BJ (cell line): ENCODE data around the gene GAK. TPM values are rescaled to one million over a fixed set of nuclear protein-coding genes. Genes with fewer than 3 reads are reported as not detected.
"Not testable (repeated sequence)": the region's sequence is repeated elsewhere in the genome, so short reads cannot be mapped to it uniquely, and the experiment has no call there.

ENCODE experiments used
- CTCF ChIA-PET: fragments of 350-600 bp; formaldehyde crosslinking; extraction: SDS; loops from one replicate; lab custom pipeline; 2021; ENCODE audit warnings: antibody characterized with exemption, inconsistent platforms; lab: Yijun Ruan, JAX
- POLR2A ChIA-PET: fragments of 300-600 bp; sonication (Branson Sonifier 250); formaldehyde crosslinking; extraction: SDS; loops from one replicate; lab custom pipeline; 2021; ENCODE audit warnings: antibody characterized with exemption; lab: Charles Lee
- DNase-seq: peaks from one replicate; pipeline ENCODE4 v3.0.0-alpha.2; 2011; ENCODE audit warnings: low read depth
- H3K27me3 ChIP-seq: 2 replicates; pipeline ENCODE4 v1.6.0; 2011; ENCODE audit warnings: low read length; ENCODE audit not compliant: control insufficient read depth, insufficient read depth
- H3K36me3 ChIP-seq: 2 replicates; pipeline ENCODE4 v1.5.1; 2011; ENCODE audit warnings: low read length; ENCODE audit not compliant: control insufficient read depth, insufficient read depth
- H3K4me3 ChIP-seq: 2 replicates; pipeline ENCODE4 v1.5.1; 2011; ENCODE audit warnings: low read depth, mild to moderate bottlenecking, control low read depth, low read length
- polyA minus RNA-seq: library from RNA; depleted of rRNA, polyadenylated mRNA; stranded (reverse); fragments of >200 nt; gene quantifications from 2 replicates; pipeline ENCODE4 v1.2.3, GENCODE V29; 2011; rRNA and poly(A)+ RNA removed
- polyA plus RNA-seq: library from polyadenylated mRNA; depleted of rRNA; stranded (reverse); fragments of >200 nt; gene quantifications from 2 replicates; pipeline ENCODE4 v1.2.3, GENCODE V29; 2011; rRNA removed
- TF ChIP-seq, protein P1 (sequence below): IDR thresholded peaks from 2 replicates; pipeline ENCODE4 v1.5.1; 2011; ENCODE audit warnings: low read depth, mild to moderate bottlenecking, control low read depth, inconsistent platforms, low read length, moderate library complexity; ENCODE audit not compliant: insufficient read depth

The GAK gene
- polyA plus RNA-seq (20.0 and 26.3 TPM in 2 replicates), polyA minus RNA-seq (31.9 and 38.3 TPM in 2 replicates)

DNA sequence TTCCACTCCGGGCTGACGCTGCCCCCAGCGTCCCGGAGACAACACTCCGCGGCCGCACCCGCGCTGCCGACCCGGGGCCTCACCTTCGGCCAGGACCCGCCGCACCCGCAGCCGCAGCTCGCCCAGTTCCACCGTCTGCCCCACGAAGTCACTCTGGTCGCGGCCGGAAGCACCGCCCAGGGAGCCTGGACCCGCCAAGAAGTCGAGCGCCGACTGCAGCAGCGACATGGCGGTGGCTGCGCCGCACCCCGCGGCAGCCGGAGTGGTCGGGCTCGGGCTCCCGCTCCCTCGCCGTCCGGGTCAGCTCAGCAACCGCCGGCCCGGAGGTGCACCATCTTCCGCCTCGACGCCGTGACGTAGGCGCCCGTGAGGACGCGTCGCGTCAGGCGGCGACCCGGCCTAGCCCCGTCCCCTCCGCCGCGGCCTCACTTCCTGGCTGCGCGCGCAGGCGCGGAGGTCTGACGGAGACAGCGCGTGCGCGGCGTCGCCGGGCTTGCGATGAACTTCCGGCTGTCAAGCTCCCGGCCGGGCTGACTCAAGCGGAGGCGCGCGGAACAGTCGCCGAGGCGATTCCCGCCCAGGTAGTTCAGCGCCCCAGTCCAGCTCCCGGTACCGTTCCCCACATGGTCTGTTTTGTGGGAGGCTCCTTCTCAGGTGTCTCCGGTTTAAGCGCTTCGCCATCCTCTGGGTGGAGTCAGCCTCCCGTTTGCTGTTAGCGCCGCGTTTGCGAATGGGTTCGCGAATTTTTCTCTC lies at the start of gene GAK, which contains the start of gene TMEM175:
GAK (minus strand) TSS at position 357 of the 753 bp plus-strand sequence; CDS start at position 228, 129 bp downstream.
TMEM175 (plus strand) TSS at position 501 of the 753 bp plus-strand sequence. CDS start 15,280 bp downstream, outside the sequence.
- TF ChIP-seq, protein P1, sequence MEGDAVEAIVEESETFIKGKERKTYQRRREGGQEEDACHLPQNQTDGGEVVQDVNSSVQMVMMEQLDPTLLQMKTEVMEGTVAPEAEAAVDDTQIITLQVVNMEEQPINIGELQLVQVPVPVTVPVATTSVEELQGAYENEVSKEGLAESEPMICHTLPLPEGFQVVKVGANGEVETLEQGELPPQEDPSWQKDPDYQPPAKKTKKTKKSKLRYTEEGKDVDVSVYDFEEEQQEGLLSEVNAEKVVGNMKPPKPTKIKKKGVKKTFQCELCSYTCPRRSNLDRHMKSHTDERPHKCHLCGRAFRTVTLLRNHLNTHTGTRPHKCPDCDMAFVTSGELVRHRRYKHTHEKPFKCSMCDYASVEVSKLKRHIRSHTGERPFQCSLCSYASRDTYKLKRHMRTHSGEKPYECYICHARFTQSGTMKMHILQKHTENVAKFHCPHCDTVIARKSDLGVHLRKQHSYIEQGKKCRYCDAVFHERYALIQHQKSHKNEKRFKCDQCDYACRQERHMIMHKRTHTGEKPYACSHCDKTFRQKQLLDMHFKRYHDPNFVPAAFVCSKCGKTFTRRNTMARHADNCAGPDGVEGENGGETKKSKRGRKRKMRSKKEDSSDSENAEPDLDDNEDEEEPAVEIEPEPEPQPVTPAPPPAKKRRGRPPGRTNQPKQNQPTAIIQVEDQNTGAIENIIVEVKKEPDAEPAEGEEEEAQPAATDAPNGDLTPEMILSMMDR: no peak
- Histone ChIP-seq H3K4me3 (peak within 1 kb of the TSS; percentile 100), H3K27me3 (no peaks in the 10 kb centered on the region), H3K36me3 (0 out of 2 replicates have a peak, but pooled peaks cover 3% of the 10 kb centered on the region)
- ChIA-PET CTCF (interaction anchor here (1.0 to 1.7 kb wide), 2 partner anchors 102 to 141 kb away, joined by 3 read pairs; no protein-coding TSS in a partner anchor), POLR2A (no interaction called here)
- peak; percentile 84 for DNase-seq

DNA sequence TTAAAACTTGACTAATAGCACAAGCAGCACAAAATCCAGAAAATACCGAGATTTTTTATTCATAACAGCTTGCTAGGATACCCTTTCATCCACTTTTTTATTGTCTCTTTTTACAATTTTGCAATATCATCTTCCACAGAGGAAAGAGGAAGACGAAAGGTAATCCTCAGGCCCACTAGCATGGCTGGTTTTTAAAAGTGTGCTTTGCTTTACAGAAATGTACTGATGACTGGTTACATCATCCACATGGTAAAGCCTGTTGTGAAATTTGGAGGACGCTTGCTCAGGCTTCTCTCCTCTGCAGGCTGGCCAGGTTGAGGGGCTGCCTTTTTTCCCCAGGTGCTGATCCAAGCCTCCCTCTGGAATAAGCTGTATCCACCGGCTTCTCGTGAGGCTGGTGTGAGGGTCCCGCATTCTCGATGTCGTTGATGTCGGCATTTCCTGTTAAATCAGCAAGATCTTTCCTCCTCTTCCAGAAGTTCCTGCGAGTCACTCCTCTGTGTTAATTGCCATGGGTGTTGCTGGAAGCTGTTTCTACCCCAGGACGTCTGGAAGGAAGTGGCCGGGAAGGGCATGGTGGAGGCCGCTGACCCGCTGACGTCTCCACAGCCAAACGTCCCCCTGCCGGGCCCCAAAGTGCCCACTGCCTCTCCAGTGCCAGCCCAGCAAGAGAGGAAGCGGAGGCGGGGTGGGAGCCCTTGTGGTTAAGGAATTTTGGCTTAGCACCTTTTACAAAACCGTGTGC lies 47.0 kb upstream of the GAK start:
- CTCF ChIA-PET: interaction anchor here (0.7 kb wide), 1 partner anchor 15 kb away, joined by 3 read pairs; no protein-coding TSS in a partner anchor
- POLR2A ChIA-PET: no interaction called here
- H3K4me3 ChIP-seq: no peak overlapping the region

DNA sequence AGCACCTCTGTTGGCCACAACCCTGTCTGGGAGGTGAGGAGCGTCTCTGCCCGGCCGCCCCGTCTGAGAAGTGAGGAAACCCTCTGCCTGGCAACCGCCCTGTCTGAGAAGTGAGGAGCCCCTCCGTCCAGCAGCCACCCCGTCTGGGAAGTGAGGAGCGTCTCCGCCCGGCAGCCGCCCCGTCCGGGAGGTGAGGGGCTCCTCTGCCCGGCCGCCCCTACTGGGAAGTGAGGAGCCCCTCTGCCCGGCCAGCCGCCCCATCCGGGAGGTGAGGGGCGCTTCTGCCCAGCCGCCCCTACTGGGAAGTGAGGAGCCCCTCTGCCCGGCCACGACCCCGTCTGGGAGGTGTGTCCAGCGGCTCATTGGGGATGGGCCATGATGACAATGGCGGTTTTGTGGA lies 43.9 kb upstream of the GAK start:
- DNase-seq, POLR2A ChIA-PET, H3K4me3 ChIP-seq, CTCF ChIA-PET, H3K36me3 ChIP-seq, H3K27me3 ChIP-seq: not testable (repeated sequence)

More for the DNA sequence above, 47.0 kb upstream of the GAK start:
- Histone ChIP-seq H3K27me3 (no peaks in the 10 kb centered on the region), H3K36me3 (no peaks in the 10 kb centered on the region)
- TF ChIP-seq, protein P1: no peak
- DNase-seq: no peak

DNA sequence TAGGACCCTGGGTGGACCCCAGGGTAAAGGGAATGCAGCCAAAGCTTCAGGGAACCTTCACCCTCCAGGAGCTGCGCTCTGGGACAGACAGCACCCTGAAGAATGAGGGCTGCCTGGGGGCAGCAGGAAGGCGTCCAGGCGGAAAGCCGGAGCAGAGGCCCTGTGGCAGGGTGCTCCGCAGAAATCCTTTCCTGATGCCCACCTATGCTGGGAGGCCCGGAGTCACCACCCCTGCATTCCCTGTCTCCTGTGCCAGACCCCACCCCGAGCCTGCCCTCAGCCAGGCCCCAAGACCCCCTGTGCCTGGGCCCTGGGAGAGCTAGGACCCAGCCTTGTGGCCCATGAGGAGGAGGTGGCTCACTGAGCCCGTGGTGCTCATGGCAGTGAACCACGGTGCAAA lies 42.6 kb upstream of the GAK start:
- ChIA-PET CTCF (no interaction called here), POLR2A (no interaction called here)
- TF ChIP-seq, protein P1: no peak
- peaks cover 2% of the 10 kb centered on the region; the same call in 1 of the 2 replicates for H3K36me3 ChIP-seq
- no peak overlapping the region for H3K4me3 ChIP-seq
- no peaks in the 10 kb centered on the region for H3K27me3 ChIP-seq
- no peak for DNase-seq

DNA sequence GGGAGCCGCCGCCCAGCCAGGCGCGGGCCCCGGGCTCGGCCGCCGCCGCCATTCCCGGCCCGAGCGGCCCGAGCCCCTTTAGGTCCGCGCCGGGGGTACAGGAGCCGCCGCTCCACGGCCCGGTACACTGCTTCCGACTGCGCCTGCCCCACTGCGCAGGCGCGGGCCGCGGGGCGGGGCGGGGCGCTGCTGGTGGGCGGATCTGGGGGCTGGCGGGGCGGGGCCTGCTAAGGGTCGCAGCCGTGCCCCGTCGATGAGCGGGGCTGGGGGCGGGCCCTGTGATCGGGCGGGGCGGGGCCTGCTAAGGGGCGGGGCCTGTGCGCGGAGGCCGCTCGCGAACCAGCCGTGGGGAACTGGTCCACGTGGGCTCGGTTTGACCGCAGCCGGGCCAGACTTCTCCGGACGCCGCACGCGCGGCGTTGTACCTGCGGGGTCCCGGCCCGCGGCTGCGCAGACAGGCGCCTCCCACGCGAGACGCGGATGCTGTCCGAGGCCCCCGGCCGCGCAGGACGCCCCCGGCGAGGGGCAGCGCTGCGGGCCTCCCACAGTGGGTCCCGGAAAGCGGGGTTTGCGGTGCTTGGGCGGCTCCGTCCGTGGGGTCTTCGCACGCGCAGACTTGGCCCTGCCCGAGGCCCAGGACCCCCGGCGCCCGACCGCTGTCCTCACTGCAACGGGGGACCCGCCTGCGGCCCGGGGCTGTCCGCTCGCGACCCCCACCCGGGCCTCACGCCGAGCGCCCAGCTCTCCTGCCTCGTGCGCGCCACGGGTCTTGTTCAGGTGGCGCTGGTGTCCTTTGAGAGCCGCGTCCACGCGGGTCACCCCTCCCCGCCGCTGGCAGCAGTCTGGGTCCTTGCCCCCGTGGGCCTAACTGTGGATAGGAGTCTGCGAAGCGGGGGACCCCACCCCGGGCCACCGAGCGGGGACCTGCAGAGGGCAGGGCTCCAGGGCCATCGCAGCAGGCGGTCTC lies 41.6 kb upstream of the GAK start, which contains the start of gene DGKQ:
DGKQ (minus strand) TSS at position 139 of the 967 bp plus-strand sequence; CDS start at position 52, 87 bp downstream.
- H3K27me3 ChIP-seq: no peaks in the 10 kb centered on the region
- CTCF ChIA-PET: no interaction called here
- H3K36me3 ChIP-seq: peaks cover 3% of the 10 kb centered on the region; the same call in 1 of the 2 replicates
- peak within 1 kb of the TSS; percentile 63 for H3K4me3 ChIP-seq
- POLR2A ChIA-PET: no interaction called here
- TF ChIP-seq, protein P1: no peak
- no peak for DNase-seq
